DND-41 (cell line): ENCODE data around the gene SLC11A2.
A peak's percentile ranks its signal among the peaks of the same experiment; 100 is the strongest.

Experiments used
- ATAC-seq: fragments of 200-7000 bp; cut with Tn5 transposase; 3 replicates; pipeline ENCODE4 v1.9.1; 2021; ENCODE audit warnings: low read depth; ENCODE audit not compliant: insufficient read depth
- DNase-seq: peaks from one replicate; pipeline ENCODE4 v3.0.0-alpha.2; 2020
- H2AFZ ChIP-seq: 2 replicates; pipeline ENCODE4 v1.6.0; 2012; ENCODE audit warnings: low read depth, low read length
- H3K27ac ChIP-seq: 2 replicates; pipeline ENCODE4 v1.5.1; 2012; ENCODE audit warnings: low read length, inconsistent platforms
- H3K27me3 ChIP-seq: fragments of 200-600 bp; sonication (generic); 2 replicates; pipeline ENCODE4 v1.6.0; 2012; ENCODE audit warnings: low read length, mild to moderate bottlenecking, inconsistent platforms; ENCODE audit not compliant: insufficient read depth, poor library complexity
- H3K36me3 ChIP-seq: 2 replicates; pipeline ENCODE4 v1.5.1; 2012; ENCODE audit warnings: low read length, inconsistent platforms; ENCODE audit not compliant: insufficient read depth
- H3K4me1 ChIP-seq: 2 replicates; pipeline ENCODE4 v1.5.1; 2012; ENCODE audit warnings: mild to moderate bottlenecking, low read length; ENCODE audit not compliant: insufficient read depth
- H3K4me2 ChIP-seq: 2 replicates; pipeline ENCODE4 v1.6.0; 2012; ENCODE audit warnings: mild to moderate bottlenecking, moderate library complexity, low read length, inconsistent platforms; ENCODE audit not compliant: insufficient read depth
- H3K4me3 ChIP-seq, 2 experiments: fragments of 200-600 bp in 1 of 2; shearing (Covaris generic) in 1 of 2; 2 replicates each; pipeline ENCODE4 v1.5.1; 2012 to 2016; ENCODE audit warnings: inconsistent platforms in 2 of 2, low read length in 2 of 2, mild to moderate bottlenecking in 2 of 2, low read depth in 1 of 2, moderate library complexity in 1 of 2
- H3K79me2 ChIP-seq: 2 replicates; pipeline ENCODE4 v1.6.0; 2012; ENCODE audit warnings: low read length, inconsistent platforms; ENCODE audit not compliant: insufficient read depth
- H3K9ac ChIP-seq: 2 replicates; pipeline ENCODE4 v1.6.0; 2012; ENCODE audit warnings: low read depth, mild to moderate bottlenecking, inconsistent platforms, low read length, moderate library complexity
- H3K9me3 ChIP-seq: 2 replicates; pipeline ENCODE4 v1.5.1; 2012; ENCODE audit warnings: low read length, moderate library complexity, mild to moderate bottlenecking, inconsistent platforms; ENCODE audit not compliant: insufficient read depth, severe bottlenecking
- H4K20me1 ChIP-seq: 2 replicates; pipeline ENCODE4 v1.6.0; 2012; ENCODE audit warnings: low read length; ENCODE audit not compliant: insufficient read depth
- CTCF ChIP-seq: IDR thresholded peaks from 2 replicates; pipeline ENCODE4 v1.5.1; 2012; ENCODE audit warnings: borderline replicate concordance, low read length, moderate library complexity, mild to moderate bottlenecking; ENCODE audit not compliant: poor library complexity, severe bottlenecking; ENCODE audit errors: extremely low read depth
- EZH2 ChIP-seq: IDR thresholded peaks from 3 replicates; pipeline ENCODE4 v1.6.1; 2012; ENCODE audit warnings: borderline replicate concordance, low read depth, mild to moderate bottlenecking, moderate library complexity, low read length, inconsistent platforms; ENCODE audit not compliant: severe bottlenecking

Gene SLC11A2

DNA sequence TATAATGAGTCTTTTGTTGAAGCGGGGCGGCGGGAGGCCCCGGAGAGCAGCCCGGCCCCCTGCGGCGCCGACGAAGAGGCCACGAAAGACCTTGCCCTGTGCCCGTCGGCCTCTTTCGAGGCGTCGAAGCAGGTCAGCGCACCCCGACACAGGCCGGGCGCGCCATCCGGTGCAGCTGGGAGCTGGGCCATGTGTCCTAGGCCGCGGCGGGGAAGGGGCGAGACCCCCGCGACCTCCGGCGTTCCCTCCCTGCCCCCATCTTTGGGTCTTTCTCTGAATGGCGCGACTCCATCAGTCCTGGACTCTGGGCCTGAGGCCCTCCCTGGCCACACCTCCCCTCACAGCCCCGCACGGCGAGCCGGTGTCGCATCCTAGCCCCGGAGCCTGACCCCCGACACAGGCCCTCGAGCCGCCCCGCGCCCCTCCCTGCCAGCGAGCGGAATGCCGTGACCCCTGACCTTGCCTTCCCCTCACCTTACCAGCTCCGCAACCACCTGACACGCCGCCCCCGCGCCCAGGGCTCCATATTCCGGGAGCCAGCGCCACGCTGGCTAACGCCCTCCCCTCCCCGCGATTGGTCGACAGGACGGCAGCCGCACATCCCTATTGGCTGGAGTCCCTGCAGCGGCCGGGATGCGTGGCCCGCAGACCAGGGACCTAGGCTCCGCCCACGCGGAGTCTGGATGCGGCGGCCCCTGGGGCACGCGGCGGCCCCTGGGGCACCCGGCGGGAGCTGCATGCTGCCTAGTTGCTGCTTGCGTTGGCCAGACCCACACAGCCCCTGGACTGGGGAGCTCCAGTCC is at the start of gene SLC11A2:
Gene SLC11A2, minus strand, starts transcription at position 549 of the 803 bp plus-strand sequence. CDS start 15,656 bp downstream, outside the sequence.
- peak within 1 kb of the TSS; percentile 49 to 73 for H3K4me3 ChIP-seq
- peak within 1 kb of the TSS; percentile 95 for H2AFZ ChIP-seq
- ATAC-seq (peak; percentile 95), DNase-seq (peak; percentile 96)
- H3K79me2 ChIP-seq, result peaks cover 55% of the 10 kb centered on the region
- peaks cover 60% of the 10 kb centered on the region for H3K4me1 ChIP-seq
- peak within 1 kb of the TSS; percentile 74 for H3K4me2 ChIP-seq
- H3K27ac ChIP-seq, result peak within 1 kb of the TSS; percentile 81
- peaks cover 5% of the 10 kb centered on the region; the same call in 1 of the 2 replicates for H3K36me3 ChIP-seq
- TF ChIP-seq CTCF (peak; percentile 40), EZH2 (no peak)
- H3K27me3 ChIP-seq, result no peaks in the 10 kb centered on the region
- peak within 1 kb of the TSS; percentile 81 for H3K9ac ChIP-seq
- peaks cover 2% of the 10 kb centered on the region; the same call in 1 of the 2 replicates for H4K20me1 ChIP-seq
- no peaks in the 10 kb centered on the region for H3K9me3 ChIP-seq

- Histone ChIP-seq H2AFZ (no peak overlapping the region), H3K4me2 (no peak overlapping the region), H3K4me3 (no peak overlapping the region), H3K79me2 (peaks cover 32% of the 10 kb centered on the region), H3K9ac (no peak overlapping the region), H3K27ac (no peak overlapping the region), H3K27me3 (no peaks in the 10 kb centered on the region), H3K9me3 (no peaks in the 10 kb centered on the region), H3K36me3 (peaks cover 42% of the 10 kb centered on the region), H4K20me1 (peaks cover 15% of the 10 kb centered on the region; the same call in 1 of the 2 replicates), H3K4me1 (peaks cover 30% of the 10 kb centered on the region)
- TF ChIP-seq EZH2, result no peak
- TF ChIP-seq CTCF, result no peak
- ATAC-seq (no peak), DNase-seq (no peak)
These were observed 49.2 kb upstream of the SLC11A2 start for GRCh38 chr12:51075390-51075789.

GRCh38 chr12:51071663-51072062 is 45.5 kb upstream of the SLC11A2 start:
- H3K36me3 ChIP-seq, result peaks cover 70% of the 10 kb centered on the region
- ATAC-seq, result no peak

More at GRCh38 chr12:51071663-51072062, 45.5 kb upstream of the SLC11A2 start:
- Histone ChIP-seq H3K27ac (no peak overlapping the region), H3K79me2 (peaks cover 14% of the 10 kb centered on the region), H3K4me1 (peaks cover 17% of the 10 kb centered on the region), H3K9ac (no peak overlapping the region), H3K4me3 (no peak overlapping the region), H2AFZ (no peak overlapping the region), H3K9me3 (no peaks in the 10 kb centered on the region), H4K20me1 (peaks cover 7% of the 10 kb centered on the region; the same call in 1 of the 2 replicates), H3K27me3 (no peaks in the 10 kb centered on the region), H3K4me2 (no peak overlapping the region)
- TF ChIP-seq EZH2, result no peak
- TF ChIP-seq CTCF, result no peak
- no peak for DNase-seq
